Activated T-cell treated with anti-CD3 and anti-CD28 coated beads, Interleukin-2, amount 50 U/mL, for 72 hours (primary cell): ENCODE measurements around the gene TLCD5. TPM values are rescaled to one million over a fixed set of nuclear protein-coding genes. Genes with fewer than 3 reads are reported as not detected.

Experiments
- ATAC-seq, 2 donors: fragments of 150-1000 bp; cut with Tn5 transposase; replicated peaks in 1 of 2; 2 replicates each; pipeline ENCODE4 v1.10.0; 2021; ENCODE audit warnings: moderate library complexity in 2 of 2, mild to moderate bottlenecking in 1 of 2
- DNase-seq, 2 donors: peaks; one replicate each; pipeline ENCODE4 v3.0.0; 2021 to 2022; ENCODE audit warnings: mixed read lengths in 1 of 2
- H3K27ac Mint-ChIP-seq: one replicate; pipeline ENCODE4 v1.8.0; 2022; ENCODE audit warnings: mild to moderate bottlenecking, moderate library complexity, mixed read lengths
- H3K27me3 Mint-ChIP-seq: one replicate; pipeline ENCODE4 v1.8.0; 2022; ENCODE audit warnings: low read depth, mixed read lengths
- H3K36me3 Mint-ChIP-seq, 2 donors: one replicate each; pipeline ENCODE4 v1.8.0; 2022; ENCODE audit warnings: mixed read lengths in 2 of 2, mild to moderate bottlenecking in 1 of 2; ENCODE audit not compliant: insufficient read depth in 2 of 2
- H3K4me1 Mint-ChIP-seq: one replicate; pipeline ENCODE4 v1.8.0; 2022; ENCODE audit warnings: low read depth, mixed read lengths
- H3K4me3 Mint-ChIP-seq, 2 donors: one replicate each; pipeline ENCODE4 v1.8.0; 2022; ENCODE audit warnings: mild to moderate bottlenecking in 2 of 2, mixed read lengths in 2 of 2, moderate library complexity in 2 of 2
- H3K9me3 Mint-ChIP-seq, 2 donors: one replicate each; pipeline ENCODE4 v1.8.0; 2022; ENCODE audit warnings: mixed read lengths in 2 of 2
- total RNA-seq, 2 donors: library from RNA; stranded (reverse); gene quantifications; one replicate each; pipeline ENCODE4 v1.2.3, GENCODE V29; 2022

TLCD5 gene
- total RNA-seq = 1 to 10 TPM; 2.0 to 2.8 TPM

- H3K4me3 Mint-ChIP-seq = peak within 1 kb of the TSS; percentile 66 to 93
- no peaks in the 10 kb centered on the region for H3K9me3 Mint-ChIP-seq
- peaks cover 18% of the 10 kb centered on the region for H3K4me1 Mint-ChIP-seq
- peak; percentile 93 to 94 for ATAC-seq
- peak within 1 kb of the TSS; percentile 71 for H3K27ac Mint-ChIP-seq
- peak; percentile 64 to 71 for DNase-seq
- H3K36me3 Mint-ChIP-seq = peaks cover 0 to 2% of the 10 kb centered on the region in 2 donors
- H3K27me3 Mint-ChIP-seq = peaks cover 41% of the 10 kb centered on the region
Measured at GRCh38 chr11:120324932-120325810, at the start of gene TLCD5. TLCD5 (plus strand) TSS chr11:120325299; CDS start chr11:120327442, 2,143 bp downstream.

GRCh38 chr11:120279502-120279901 lies 45.6 kb upstream of the TLCD5 start:
- Mint-ChIP-seq H3K4me3 (no peak overlapping the region), H3K27ac (no peak overlapping the region), H3K36me3 (no peaks in the 10 kb centered on the region), H3K9me3 (no peaks in the 10 kb centered on the region), H3K4me1 (no peaks in the 10 kb centered on the region), H3K27me3 (peaks cover 36% of the 10 kb centered on the region)
- DNase-seq (no peak), ATAC-seq (no peak)

- DNase-seq = no peak
- Mint-ChIP-seq H3K36me3 (no peaks in the 10 kb centered on the region), H3K27me3 (peaks cover 27% of the 10 kb centered on the region), H3K4me3 (no peak overlapping the region), H3K27ac (no peak overlapping the region), H3K4me1 (no peaks in the 10 kb centered on the region), H3K9me3 (no peaks in the 10 kb centered on the region)
- no peak for ATAC-seq
Measured at GRCh38 chr11:120280600-120281051, 44.5 kb upstream of the TLCD5 start.

GRCh38 chr11:120281143-120281795 lies 43.8 kb upstream of the TLCD5 start:
- H3K27ac Mint-ChIP-seq = no peak overlapping the region
- ATAC-seq = no peak
- H3K9me3 Mint-ChIP-seq = no peaks in the 10 kb centered on the region
- peaks cover 22% of the 10 kb centered on the region for H3K27me3 Mint-ChIP-seq
- no peak for DNase-seq
- H3K4me1 Mint-ChIP-seq = no peaks in the 10 kb centered on the region
- no peaks in the 10 kb centered on the region for H3K36me3 Mint-ChIP-seq
- H3K4me3 Mint-ChIP-seq = no peak overlapping the region

- Mint-ChIP-seq H3K4me1 (no peaks in the 10 kb centered on the region), H3K4me3 (no peak overlapping the region), H3K27ac (no peak overlapping the region), H3K27me3 (peaks cover 30% of the 10 kb centered on the region), H3K36me3 (no peaks in the 10 kb centered on the region), H3K9me3 (no peaks in the 10 kb centered on the region)
- ATAC-seq = no peak
- DNase-seq = no peak
Measured at GRCh38 chr11:120283124-120283523, 42.0 kb upstream of the TLCD5 start.

GRCh38 chr11:120284272-120284671 lies 40.8 kb upstream of the TLCD5 start:
- no peak overlapping the region for H3K4me3 Mint-ChIP-seq

GRCh38 chr11:120285256-120285655 lies 39.8 kb upstream of the TLCD5 start:
- no peaks in the 10 kb centered on the region for H3K4me1 Mint-ChIP-seq
- no peaks in the 10 kb centered on the region for H3K9me3 Mint-ChIP-seq
- DNase-seq (no peak), ATAC-seq (no peak)
- H3K27ac Mint-ChIP-seq = no peak overlapping the region
- no peak overlapping the region for H3K4me3 Mint-ChIP-seq
- H3K36me3 Mint-ChIP-seq = no peaks in the 10 kb centered on the region
- H3K27me3 Mint-ChIP-seq = peaks cover 39% of the 10 kb centered on the region

More at GRCh38 chr11:120284272-120284671, 40.8 kb upstream of the TLCD5 start:
- no peak for ATAC-seq
- H3K9me3 Mint-ChIP-seq = no peaks in the 10 kb centered on the region
- H3K27ac Mint-ChIP-seq = no peak overlapping the region
- no peaks in the 10 kb centered on the region for H3K36me3 Mint-ChIP-seq
- DNase-seq = no peak
- H3K27me3 Mint-ChIP-seq = peaks cover 40% of the 10 kb centered on the region
- H3K4me1 Mint-ChIP-seq = no peaks in the 10 kb centered on the region

GRCh38 chr11:120288021-120288420 lies 37.1 kb upstream of the TLCD5 start:
- no peak overlapping the region for H3K27ac Mint-ChIP-seq
- no peaks in the 10 kb centered on the region for H3K9me3 Mint-ChIP-seq
- DNase-seq = no peak
- peaks cover 34% of the 10 kb centered on the region for H3K27me3 Mint-ChIP-seq
- no peak overlapping the region for H3K4me3 Mint-ChIP-seq
- H3K36me3 Mint-ChIP-seq = no peaks in the 10 kb centered on the region
- no peak for ATAC-seq
- no peaks in the 10 kb centered on the region for H3K4me1 Mint-ChIP-seq

GRCh38 chr11:120289426-120289825 lies 35.7 kb upstream of the TLCD5 start:
- H3K27ac Mint-ChIP-seq = no peak overlapping the region
- DNase-seq (no peak), ATAC-seq (no peak)
- no peak overlapping the region for H3K4me3 Mint-ChIP-seq
- H3K4me1 Mint-ChIP-seq = no peaks in the 10 kb centered on the region
- no peaks in the 10 kb centered on the region for H3K9me3 Mint-ChIP-seq
- H3K27me3 Mint-ChIP-seq = peaks cover 46% of the 10 kb centered on the region
- H3K36me3 Mint-ChIP-seq = no peaks in the 10 kb centered on the region

- H3K4me3 Mint-ChIP-seq = no peak overlapping the region
- H3K9me3 Mint-ChIP-seq = no peaks in the 10 kb centered on the region
- no peaks in the 10 kb centered on the region for H3K36me3 Mint-ChIP-seq
- ATAC-seq = no peak
- no peak overlapping the region for H3K27ac Mint-ChIP-seq
- H3K4me1 Mint-ChIP-seq = no peaks in the 10 kb centered on the region
- H3K27me3 Mint-ChIP-seq = peaks cover 60% of the 10 kb centered on the region
- no peak for DNase-seq
Measured at GRCh38 chr11:120290956-120291355, 34.1 kb upstream of the TLCD5 start.

- Mint-ChIP-seq H3K27me3 (peaks cover 64% of the 10 kb centered on the region), H3K9me3 (no peaks in the 10 kb centered on the region), H3K36me3 (no peaks in the 10 kb centered on the region), H3K4me3 (no peak overlapping the region), H3K27ac (no peak overlapping the region), H3K4me1 (no peaks in the 10 kb centered on the region)
- DNase-seq (no peak), ATAC-seq (no peak)
Measured at GRCh38 chr11:120293038-120293800, 31.9 kb upstream of the TLCD5 start.

- ATAC-seq (no peak), DNase-seq (no peak)
- no peaks in the 10 kb centered on the region for H3K36me3 Mint-ChIP-seq
- no peak overlapping the region for H3K27ac Mint-ChIP-seq
- H3K9me3 Mint-ChIP-seq = no peaks in the 10 kb centered on the region
- H3K27me3 Mint-ChIP-seq = peaks cover 66% of the 10 kb centered on the region
- no peaks in the 10 kb centered on the region for H3K4me1 Mint-ChIP-seq
- no peak overlapping the region for H3K4me3 Mint-ChIP-seq
Measured at GRCh38 chr11:120294096-120294495, 31.0 kb upstream of the TLCD5 start.

GRCh38 chr11:120295099-120295498 lies 30.0 kb upstream of the TLCD5 start:
- Mint-ChIP-seq H3K4me1 (no peaks in the 10 kb centered on the region), H3K27me3 (peaks cover 66% of the 10 kb centered on the region)
- DNase-seq = no peak

More at GRCh38 chr11:120295099-120295498, 30.0 kb upstream of the TLCD5 start:
- H3K27ac Mint-ChIP-seq = no peak overlapping the region
- no peaks in the 10 kb centered on the region for H3K36me3 Mint-ChIP-seq
- H3K4me3 Mint-ChIP-seq = no peak overlapping the region
- ATAC-seq = no peak
- no peaks in the 10 kb centered on the region for H3K9me3 Mint-ChIP-seq
